ENCODE data around the gene SYF2.
"Not testable (repeated sequence)": the region's sequence is repeated elsewhere in the genome, so short reads cannot be mapped to it uniquely, and the experiment has no call there.

- not testable (repeated sequence) for TF ChIP-seq POLR2A, TAF1, SPI1 (IDR thresholded peaks at IDR 0.05; ENCODE audit: low read depth, low read length)
Measured at GRCh38 chr1:25235411-25235810, 3.1 kb upstream of the SYF2 start.
